Stimulated activated CD4-positive, alpha-beta T cell treated with anti-CD3 and anti-CD28 coated beads, Interleukin-1b, Interleukin-23, amount 100 ng/mL, for 4 hours (primary cell): ENCODE results near the gene ABR.
"Not testable (repeated sequence)": the region's sequence is repeated elsewhere in the genome, so short reads cannot be mapped to it uniquely, and the experiment has no call there.

Experiments
- DNase-seq, 2 donors: peaks; one replicate each; pipeline ENCODE4 v3.0.0-alpha.2; 2020; ENCODE audit warnings: low read depth in 2 of 2

ABR gene

DNA sequence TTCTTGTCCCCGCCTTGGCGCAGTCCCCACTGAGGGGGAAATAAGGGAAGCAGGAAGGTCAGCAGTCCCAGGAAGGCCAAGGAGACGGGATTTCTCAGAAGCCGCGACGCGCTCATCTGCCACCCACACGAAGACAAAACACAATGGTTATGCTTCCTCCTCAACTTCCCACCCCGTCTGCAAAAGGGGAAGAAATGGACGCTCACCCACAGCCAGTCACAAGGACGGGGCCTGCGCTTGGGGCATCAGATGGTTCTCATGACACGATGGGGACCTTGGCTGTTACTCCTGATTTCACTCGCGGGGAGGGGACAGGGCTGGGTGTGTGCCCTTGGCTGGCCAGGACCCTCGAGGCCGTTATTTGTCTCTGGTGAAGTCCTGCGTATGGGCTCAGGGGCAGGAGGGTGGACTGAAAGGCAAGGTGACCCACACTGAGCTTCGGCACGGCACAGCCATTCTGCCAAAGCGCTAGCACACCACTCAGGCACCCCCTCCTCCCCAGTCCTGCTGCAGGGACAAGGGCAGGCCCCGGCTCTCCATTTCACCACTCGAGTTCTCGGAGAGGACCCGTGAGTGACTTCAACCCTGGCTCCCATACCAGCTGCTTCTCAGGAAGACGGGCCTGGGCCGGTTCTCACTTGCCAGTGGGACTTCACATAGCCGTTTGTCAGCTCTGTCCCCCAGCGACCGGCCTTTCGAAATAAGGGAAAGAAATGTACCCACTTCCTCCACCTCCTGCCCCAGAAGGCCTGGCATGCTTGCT, 84.5 kb downstream of the ABR start:
- DNase-seq, result no peak

DNA sequence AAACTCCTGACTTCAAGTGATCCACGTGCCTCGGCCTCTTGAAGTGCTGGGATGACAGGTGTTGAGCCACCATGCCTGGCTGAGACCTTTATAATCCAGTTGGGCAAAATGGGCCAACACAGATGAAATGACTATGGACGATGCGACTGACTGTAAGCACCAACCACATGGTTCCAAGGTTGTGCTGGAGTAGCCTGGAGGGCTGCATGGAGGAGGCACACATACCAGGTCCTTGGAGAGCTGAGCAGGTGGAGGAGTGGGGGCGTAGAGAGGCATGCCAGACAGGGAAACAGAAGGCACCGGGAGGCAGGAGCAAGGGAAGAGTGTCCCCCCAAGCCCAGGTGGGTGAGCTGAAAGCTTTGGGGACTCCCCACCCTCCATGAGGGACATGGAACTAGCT, 85.2 kb downstream of the ABR start:
- no peak for DNase-seq

DNA sequence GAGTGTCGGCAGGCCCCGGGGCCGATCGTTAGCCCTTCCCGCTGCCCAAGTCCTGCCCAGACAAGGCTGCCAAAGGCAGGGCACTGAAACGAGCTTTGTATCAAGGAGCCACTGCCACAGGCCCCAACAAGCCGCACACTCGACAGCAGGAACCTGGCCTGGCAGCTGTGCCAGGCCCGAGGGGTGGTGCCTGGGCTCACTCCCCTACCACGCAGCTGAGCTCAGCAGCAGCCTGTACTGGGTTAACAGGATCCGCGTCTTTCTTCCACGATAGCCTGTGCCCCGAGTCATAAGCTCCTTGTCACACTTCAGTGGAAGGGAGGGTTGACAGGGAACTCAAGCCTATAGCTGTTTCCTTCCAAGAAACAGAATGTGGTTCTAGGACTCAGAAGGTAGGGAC, 87.9 kb downstream of the ABR start:
- DNase-seq, result no peak

DNA sequence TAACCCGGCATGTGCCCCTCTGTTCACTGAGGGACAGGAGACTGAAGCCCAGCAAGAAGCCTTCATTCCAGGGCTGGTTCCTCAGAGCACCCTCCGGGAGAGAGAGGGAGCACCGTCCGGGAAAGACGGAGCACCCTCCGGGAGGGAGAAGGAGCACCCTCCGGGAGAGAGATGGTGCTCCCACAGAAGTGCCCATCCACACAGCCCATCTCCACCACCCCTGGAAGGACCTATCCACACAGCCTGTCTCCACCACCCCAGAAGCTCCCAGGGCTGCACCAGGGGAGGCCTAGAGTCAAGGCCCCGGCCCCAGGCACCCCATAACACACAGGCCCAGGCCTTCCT, 88.6 kb downstream of the ABR start:
- DNase-seq, result no peak

DNA sequence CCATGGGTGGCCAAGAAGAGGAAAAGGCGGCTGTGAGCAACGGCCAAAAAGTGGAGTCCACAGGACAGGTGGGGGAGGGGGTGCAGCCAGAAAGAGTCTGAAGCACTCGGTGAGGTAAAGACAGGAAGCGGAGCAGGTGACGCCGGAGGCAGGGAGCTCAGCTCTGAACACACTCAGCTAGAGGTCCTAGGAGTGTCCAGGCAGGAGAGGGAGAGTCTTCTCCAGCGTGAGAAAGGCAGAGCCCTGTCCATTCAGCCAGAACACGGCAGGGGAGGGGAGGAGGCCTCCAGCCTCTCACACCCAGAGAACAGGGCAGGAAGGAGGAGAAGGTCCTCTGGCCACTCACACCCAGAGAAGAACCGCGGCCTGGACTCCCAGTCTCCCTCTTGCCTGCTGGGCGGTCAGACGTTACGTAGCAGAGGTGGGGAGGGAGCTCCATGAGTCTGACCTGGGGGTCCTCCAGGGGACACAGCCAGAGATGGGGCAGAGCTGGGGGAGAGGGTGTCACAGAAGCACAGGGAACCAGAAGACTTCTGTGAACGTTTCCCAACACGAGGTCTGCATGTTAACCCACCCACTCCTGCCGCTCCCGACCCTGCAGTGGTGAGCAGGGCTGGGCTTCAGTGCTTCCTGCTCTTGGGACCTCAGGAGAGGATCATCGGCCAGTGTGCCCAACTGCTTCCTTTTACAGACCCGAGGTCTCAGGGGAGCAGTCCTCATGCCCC, 89.2 kb downstream of the ABR start:
- no peak for DNase-seq

DNA sequence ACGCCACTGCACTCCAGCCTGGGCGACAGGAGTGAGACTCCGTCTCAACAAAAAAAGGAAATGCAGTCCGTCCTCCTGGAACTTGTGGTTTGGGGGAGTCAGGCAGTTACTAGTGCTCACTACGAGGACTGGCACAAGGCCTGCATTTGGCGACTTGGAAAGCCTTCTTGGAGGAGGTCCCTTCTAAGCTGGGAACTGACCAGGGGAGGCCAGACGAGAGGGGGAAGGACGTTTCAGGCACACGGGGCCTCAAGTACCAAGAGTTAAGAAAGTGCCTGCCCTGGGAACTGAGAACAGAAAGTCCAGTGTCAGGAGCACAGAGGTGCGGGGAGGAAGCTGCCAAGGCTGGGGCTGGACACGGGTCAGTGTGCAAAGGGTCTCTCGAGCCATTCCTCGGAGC, 89.9 kb downstream of the ABR start:
- no peak for DNase-seq

DNA sequence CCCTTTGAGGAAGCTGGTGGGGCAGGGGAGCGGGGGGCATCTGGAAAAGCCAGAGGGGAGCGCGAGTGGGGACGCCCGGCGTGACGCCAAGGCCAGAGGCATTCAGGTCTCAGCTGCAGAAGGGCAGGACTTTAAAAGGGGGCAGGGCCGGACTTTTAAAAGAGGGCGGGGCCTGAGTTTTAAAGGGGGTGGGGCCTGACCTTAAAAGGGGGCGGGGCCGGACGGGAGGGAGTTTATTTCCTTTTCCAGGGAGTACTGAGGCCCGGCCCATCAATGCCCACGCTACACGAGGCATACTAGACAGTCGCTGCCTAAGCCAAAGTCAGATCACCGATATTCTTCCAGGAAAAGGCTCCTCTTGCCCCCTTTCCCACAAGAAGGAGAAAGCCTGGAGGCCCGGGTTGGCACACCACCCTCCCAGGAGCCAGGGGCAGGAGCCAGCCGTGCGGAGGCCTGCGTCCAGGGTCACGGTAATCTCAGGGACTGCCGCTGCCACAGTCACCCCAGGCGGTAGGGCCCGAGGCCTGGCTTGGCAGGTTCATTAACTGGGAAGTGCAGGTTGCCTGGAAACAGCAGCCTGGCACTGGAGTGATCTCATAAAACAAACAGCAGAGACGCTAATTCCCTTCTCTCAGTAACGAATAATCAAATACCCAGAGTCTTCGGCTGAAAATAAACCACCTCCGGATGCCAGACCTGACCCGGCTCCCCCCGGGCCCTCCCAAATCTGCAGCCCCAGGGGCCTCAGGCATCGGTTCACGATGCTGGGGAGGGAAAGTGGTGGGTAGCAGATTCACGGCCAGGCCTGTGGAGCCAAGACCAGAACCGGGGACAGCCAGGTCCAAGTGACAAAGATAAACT, 92.2 kb downstream of the ABR start:
- no peak for DNase-seq

DNA sequence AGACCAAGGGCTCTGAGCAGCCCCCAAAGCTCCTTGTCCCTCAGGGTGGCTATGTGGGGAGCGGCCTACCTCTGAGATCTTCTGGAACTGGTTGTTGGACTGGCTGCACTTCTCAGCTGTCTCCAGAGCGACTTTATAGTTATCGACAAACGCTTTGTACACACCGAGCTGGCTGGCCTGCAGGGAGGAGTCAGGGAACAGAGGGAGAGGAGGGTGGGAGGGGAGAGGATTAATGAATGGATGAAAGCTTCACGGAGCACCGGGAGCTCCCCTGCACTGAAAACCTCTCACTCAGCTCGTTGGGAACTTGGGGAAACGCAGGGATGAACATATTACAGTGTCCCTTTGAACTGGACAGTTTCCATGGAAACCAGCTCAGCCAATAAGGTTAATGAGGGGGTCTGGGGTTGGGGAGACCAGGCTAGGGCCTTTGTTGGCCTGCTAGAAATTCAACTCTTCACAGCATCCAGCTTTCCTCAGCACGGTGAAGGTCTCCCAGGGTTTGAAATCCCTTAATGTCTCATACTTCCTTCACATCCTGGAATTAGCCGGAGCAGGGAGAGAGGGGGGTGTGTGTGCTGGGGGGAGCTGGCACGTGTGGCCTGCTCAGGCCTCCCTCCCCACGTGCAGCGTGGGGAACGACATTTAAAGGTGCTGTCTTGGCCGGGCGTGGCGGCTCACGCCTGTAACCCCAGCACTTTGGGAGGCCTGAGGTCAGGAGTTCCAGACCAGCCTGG, 96.2 kb downstream of the ABR start:
- no peak for DNase-seq

DNA sequence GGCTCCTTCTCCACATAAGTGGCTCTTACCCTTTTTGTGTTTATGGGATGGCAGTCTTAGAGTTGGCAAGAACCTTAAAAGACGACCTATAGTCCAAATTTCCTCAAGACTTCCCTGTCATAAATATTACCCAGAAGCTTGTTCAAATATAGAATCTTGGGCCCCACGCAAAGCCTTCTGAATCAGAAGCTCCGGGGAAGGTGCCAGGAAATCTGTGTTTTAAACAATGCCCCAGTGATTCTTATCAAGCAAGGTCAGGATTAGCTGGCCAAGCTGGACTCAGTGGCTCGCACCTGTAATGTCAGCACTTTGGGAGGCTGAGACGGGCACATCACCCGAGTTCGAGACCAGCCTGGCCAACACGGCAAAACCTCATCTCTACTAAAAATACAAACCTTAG, 97.2 kb downstream of the ABR start:
- no peak for DNase-seq

DNA sequence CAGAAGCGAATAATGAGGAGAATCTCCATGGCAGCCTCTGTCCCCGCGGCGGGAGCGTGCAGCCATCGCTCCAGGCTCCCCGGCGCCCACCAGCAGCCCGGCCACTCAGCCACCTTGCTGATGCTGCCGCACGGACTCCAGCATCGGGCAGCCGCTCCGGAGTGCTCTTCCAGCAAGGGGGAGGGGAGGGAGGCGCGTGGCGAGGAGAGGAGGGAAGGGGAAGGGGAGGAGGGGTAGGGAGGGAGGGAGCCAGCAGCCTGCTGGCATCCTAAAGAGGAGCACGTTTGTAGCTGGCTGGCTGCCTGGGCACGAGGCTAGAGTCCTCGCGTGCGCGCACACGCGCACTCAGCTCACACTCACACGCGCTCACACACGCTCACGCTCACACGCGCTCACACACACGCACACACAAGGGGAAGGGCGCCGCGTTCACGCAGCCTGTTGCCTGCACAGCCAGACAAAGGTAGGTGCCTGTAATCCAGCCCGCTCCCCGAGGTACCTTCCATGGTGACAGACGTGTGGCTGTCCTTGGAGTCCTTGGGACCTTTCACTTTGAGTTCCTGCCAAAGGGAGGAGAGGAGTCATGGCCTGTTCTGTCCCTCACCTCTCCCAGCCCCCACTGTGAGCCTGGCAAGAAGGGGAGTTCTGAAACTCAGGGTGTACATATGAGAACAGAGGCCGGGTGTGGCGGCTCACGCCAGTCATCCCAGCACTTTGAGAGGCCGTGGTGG, 100.8 kb downstream of the ABR start:
- DNase-seq, result no peak

DNA sequence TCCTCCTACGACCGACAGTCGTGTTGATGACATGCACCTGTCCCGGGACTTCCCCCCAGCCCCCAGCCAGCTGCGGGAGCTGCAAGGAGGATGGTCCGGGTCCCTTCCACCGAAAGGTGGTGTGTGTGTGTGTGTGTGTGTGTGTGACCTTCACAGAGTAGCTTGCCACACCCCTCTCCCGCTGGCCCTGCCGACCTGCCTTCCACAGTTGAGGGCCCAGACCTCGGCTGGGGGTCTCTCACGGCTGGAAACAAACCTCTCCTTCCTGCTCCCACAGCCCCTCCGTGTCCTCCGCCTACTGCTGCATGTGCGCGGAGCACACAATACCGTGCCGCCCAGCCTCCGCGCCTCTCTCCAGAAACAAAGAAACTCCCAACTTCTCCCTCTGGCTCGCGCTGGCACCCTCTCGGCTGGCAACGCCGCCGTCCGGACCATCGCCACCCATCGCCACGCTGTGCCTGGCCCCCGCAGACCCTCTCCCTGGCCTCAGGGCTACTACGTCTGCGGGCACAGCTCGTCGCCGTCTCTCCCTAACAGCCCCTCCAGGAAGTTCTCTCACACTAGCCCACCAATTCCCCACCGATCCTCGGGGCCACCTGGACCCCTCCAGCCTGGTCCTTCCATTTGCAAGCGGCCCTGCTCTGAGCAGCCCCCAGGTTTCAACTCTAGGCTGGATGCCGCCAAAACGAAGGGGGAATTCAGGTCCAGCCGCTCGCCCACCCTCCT, 101.6 kb downstream of the ABR start:
- DNase-seq, result no peak

DNA sequence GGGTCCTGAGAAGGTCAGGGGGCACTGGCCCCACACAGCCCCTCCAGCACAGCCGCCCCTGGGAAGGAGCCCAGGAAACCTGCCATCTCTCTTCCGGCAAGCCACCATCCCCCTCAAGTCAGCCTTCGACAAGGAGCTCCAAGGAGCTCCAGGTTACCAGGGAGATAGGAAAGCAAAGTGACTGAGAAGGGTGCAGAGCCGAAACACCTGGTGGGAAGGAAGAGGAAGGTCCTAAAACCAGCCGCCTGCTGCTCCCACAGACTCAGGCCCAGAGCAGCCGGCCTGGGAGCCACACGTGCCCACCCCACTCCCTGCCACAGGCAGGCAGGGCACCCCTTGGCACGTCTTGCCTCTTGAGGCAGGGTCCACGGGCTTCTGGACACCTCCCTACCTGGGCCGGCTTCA, 102.2 kb downstream of the ABR start:
- DNase-seq, result no peak

DNA sequence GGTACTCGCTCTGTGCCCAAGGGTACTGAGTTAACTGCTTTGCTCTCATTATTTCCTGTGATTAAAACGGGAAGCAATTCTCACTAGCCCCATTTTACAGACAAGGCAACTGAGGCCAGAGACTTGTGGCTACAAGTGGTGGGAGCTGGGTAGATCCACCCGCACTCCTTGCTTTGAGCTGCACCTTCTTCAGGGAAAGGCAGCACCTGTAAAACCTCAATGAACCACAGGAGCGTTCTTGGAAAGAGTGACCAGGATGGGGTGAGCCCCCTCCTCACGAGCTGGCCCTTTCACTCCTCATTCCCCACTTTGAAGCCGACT, 102.8 kb downstream of the ABR start:
- DNase-seq, result no peak

DNA sequence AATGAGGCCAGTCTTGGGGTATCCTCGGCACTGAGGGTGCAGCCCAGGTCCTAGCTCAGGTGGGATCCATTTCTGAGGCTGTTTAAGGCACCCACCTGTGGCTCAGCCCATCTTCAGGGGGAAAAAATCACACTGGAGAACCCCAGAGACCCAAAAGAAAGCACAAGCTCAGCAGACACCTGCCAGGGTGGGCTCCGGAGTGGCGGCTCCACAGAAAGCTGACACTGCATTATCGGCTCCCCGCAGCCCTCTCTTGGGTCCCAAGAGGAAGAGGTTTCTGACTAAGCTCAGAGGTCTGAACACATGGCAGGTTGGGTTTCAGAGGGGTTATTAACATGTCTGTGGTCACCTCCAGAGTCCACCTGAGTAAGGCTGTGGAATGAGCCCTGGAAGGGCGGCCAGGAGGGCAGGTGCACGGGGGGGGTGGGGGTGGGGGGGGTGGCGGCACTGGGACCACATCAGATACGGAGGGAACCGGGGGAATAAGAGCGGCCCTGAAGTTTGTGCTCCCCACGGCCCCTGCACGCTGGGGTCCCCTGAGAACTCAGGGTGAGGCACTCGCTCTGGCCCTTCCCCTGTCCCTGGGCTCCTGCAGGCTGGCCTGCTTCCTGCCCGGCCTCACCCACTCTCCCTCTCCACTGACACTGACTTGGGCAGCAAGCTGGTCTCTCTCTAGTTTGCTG, 103.3 kb downstream of the ABR start:
- DNase-seq, result no peak

DNA sequence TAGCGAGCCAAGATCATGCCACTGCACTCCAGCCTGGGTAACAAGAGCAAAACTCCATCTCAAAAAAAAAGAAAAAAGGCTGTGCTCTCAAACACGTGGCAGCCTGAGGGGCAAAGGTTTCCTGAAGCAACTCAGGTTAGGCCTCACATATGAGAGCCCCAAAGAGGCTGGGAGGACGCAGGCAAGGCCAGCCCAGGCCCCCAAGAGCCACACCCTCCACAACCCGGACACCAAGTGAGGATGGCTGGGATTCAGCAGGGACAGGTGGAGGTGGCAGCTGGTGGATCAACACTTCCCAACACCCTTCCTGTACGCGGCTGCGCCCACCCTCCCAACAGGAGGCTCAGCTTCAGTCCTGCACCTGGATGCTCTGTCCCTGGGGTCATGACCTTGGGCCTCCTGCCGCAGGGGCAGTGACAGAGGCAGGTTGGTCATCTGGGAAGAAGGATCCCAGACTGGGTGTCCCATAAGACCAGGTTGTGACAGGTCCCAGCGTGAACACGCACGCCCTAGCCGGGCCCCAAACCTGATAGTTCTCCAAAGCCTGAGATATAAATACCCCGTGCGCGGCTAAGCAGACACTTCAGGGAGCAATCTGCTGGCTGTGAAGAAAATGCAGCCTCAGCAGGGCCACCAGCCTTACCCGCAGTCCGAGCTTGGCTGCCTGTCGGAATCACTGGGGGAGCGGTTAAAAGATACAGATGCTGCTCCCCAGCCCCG, 104.7 kb downstream of the ABR start:
- no peak for DNase-seq

DNA sequence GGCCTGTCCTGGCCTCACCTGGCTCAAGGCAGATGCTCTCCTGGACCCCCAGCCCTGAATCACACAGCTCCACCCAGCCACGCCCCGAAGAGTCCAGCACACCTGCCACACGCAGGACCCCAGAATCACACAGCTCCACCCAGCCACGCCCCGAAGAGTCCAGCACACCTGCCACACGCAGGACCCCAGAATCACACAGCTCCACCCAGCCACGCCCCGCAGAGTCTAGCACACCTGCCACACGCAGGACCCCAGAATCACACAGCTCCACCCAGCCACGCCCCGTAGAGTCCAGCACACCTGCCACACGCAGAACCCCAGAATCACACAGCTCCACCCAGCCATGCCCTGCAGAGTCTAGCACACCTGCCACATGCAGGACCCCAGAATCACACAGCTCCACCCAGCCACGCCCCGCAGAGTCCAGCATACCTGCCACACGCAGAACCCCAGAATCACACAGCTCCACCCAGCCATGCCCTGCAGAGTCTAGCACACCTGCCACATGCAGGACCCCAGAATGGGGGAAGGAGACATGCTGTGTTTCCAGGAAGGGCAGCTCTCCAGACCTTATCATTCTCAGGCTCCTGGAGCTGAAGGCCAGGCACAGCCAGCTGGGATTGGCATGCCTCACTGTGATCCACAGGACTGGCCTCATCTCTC, 105.7 kb downstream of the ABR start:
- not testable (repeated sequence) for DNase-seq

DNA sequence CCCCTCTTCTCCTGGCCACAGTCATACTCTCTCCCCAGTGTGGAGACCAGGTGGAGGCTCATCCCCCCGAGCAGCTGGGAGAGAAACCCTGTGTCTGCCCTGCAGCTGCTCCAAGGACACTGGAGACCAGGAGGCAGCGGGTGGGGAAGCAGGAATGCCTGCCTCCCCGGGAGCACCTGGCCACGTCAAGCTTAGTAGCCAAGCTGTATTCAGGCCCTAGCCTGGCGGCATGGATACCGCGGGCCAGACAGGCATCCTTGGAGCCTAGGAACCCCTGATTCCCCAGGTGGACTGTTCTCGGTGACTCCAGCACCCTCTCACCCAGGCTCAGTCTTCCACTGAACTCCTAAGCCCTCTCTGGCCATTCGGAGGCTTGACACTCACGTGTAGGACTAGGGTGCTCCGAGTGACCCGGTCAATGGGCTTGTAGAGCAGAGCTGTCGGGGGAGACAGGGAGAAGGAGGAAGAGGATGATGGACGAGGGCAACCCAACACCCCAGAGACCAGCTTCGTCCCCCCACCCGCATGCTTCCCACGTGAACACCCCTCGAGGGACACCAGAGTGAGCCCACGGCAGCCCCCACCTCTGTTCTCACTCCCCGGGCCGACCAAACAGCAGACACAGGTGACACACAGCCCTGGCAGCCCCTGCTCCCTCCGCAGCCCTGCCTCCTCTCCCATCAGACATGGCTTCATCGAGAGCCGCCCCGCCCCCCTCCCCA, 106.4 kb downstream of the ABR start:
- DNase-seq, result no peak

DNA sequence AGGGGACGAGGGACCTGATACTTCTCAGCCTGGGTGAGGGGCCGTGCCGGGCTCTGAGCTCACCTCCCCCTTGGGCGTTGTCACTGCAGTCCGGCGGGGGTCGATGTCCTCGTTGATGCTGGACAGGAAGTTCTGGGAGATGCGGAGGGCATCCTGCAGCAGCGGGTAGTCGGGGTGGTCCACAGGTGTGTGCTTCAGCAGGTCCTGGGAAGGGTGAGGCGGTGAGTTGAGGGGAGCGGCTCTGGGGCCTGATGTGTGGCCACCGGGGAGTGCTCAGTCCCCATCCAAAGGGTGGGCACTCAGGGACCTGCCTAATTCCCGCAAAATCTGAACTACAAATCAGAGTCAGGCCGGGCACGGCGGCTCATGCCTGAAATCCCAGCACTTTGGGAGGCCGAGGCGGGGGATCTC, 107.2 kb downstream of the ABR start:
- no peak for DNase-seq
